ENCODE measurements around the gene IFIT5. TPM values are rescaled to one million over a fixed set of nuclear protein-coding genes. Genes with fewer than 3 reads are reported as not detected.
"Not testable (repeated sequence)": the region's sequence is repeated elsewhere in the genome, so short reads cannot be mapped to it uniquely, and the experiment has no call there.

IFIT5 gene
- total RNA-seq, 1 donor from 2014 or later = 3.8 TPM

- no peak for DNase-seq (ENCODE audit: low spot score)
- ATAC-seq = no peak
Measured at GRCh38 chr10:89427629-89428028, 13.3 kb downstream of the IFIT5 start.

DNA sequence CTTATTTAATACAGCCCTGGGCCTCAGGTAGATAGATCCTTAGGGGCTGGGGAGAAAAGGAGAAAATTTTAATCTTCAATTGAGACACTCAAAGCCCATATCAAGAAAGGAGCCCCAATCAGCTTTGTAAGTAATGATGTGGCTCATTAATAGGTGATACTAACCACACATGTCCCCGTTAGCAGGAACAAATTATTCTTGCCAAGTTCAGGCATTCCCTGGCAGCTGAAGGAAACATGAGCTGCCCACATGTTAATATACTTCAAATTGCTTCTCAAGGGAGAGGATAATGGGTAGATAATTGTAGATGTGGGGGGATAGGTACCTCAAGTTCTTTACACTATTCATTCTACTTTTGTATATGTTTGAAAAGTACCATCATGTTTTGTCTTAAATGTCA lies 14.5 kb downstream of the IFIT5 start:
- ATAC-seq (no peak), DNase-seq (ENCODE audit: low spot score) (no peak)

- no peak for DNase-seq (ENCODE audit: low spot score)
- ATAC-seq = peak; percentile 44
Measured at GRCh38 chr10:89431977-89432376, 17.6 kb downstream of the IFIT5 start.

DNA sequence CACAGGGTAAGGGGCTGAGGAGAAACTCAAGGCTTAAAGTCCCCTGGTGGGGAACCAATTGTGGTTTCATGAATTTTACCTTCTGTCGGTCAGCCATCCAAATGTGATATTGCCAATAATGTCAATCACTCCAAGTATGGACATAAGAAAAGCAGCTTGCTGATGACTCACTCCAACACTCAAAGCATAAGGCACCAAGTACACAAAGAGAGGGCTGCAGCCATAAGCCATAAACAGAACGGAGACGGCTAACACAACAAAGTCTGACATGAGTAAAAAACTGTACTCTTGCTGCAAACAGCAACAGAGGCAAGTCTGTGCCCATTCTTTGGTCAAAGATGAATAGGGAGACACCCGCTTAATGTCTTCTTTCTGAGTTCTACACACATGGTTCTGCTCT lies 24.2 kb downstream of the IFIT5 start:
- DNase-seq (ENCODE audit: low spot score) = no peak
- no peak for ATAC-seq

DNA sequence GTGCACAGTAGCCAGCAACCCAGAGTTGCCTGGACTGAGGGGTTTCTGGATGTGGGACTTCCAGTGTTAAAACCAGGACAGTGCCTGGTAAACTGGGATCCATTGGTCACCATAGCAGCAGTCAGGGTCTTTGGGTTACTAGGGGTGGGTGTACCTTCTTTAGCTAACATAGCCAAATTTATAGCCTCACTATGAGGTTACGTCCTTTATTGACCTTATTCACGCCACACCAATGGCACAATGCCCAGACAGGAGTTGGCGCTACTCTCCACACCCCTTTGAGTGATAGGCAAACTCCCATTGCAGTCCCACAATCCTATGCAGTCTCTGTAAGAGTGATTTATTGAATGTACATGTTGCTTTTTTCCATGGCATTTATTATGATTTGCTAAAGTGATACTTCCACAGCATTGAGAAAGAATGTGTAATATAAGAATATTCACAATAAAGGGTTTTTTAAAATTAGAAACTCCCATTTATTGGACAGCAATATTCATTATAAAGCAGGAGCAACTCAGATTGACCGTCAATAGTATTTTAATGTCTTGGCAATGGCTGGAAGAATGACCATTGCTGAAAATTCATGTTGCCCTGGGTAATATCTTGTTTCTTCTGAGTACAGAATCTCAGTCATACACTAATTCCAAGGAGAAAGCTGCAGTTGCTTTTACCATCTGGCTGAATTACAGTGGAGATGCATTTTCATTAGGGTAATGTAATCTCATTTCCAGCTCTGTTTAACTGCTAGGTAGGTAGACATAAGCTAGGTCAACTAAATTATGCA lies 26.1 kb downstream of the IFIT5 start:
- ATAC-seq = peak; percentile 99
- peak; percentile 75 for DNase-seq (ENCODE audit: low spot score)

GRCh38 chr10:89442289-89442688 lies 27.9 kb downstream of the IFIT5 start:
- DNase-seq (ENCODE audit: low spot score) = no peak
- no peak for ATAC-seq

DNA sequence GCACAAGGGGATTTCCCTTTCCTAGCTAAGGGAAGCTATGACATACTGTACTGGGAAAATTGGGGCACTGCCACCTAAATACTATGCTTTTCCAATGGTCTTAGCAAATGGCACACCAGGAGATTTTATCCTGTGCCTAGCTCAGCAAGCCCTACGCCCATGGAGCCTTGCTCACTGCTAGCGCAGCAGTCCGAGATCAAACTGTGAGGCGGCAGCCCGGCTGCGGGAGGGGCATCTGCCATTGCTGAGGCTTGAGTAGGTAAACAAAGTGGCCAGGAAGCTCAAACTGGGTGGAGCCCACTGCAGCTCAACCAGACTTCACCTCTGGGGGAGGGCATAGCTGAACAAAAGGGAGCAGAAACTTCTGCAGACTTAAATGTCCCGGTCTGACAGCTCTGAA lies 30.5 kb downstream of the IFIT5 start:
- DNase-seq (ENCODE audit: low spot score) = not testable (repeated sequence)

DNA sequence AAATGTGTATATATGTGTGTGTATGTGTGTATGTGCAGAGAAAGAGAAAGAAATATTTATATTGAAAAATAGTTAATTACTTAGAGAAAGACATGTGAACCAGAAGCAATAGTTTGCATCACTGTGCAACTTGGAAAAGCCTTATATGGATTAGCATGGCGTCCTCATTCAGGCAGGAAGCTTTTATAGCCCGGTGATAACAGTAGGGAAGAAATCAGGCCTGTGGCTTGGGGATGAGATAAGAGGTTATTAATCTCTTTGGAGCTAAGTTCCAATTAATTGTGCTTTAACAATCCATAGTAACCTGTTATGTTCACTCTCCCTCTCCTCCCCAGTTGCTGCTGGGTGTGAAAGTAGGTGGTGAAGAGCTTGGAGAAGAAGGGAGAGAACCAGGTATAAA lies 36.5 kb downstream of the IFIT5 start:
- DNase-seq (ENCODE audit: low spot score) = no peak
- ATAC-seq = no peak

More for the DNA sequence above, 30.5 kb downstream of the IFIT5 start:
- ATAC-seq = not testable (repeated sequence)

DNA sequence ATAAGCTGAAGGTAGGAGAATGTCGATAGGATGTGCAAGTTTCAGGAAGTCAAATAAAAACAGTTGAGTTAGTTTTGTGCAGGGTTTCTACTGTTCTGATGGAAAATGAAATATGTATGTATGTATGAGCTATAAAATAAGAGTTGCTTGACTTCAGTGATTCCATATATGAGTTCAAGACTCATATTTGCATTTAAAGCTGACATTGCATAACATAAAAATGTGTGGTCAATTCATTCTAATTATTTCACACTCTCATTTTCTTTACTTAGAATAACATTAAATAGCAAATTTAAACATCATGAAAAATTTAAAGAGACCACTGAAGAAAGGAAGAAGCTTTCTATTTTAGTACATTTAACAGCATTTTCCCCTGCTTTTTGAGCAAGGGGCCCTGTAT lies 37.8 kb downstream of the IFIT5 start:
- DNase-seq (ENCODE audit: low spot score) (no peak), ATAC-seq (no peak)

DNA sequence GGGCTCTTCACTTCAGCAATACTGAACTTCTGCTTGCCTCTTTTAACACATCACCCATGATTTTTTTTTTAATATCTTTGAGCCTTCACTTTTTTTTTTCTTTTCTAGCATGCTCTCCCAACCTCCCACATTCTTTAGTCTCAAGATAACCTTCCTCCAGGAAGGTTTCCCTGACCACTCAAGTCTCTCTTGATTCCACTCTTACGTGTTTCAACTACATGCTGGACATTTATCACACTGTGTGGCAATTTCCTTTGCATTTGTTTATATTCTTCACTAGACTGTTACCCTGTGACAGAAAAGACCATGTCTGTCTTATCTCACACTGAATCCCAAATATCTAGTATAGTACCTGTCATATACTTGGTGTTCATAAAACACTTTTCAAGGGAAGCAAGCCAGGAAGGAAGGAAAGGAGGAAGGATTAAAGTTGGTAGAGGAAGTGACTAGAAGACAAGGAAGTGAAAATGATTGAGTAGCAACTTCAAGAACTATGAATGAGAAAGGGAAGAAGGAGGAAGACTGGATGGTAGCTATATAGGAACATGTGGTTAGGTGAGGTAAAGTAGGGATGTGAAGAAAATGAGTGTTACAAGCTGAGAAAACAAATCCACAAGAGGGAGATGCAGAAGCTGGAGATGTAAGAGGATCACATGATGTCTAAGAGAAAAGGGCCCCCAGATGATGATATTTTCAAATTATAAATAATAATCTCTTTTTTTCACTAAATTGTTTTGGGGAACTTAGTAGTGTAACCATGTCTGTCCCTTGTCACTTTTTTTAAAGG lies 40.4 kb downstream of the IFIT5 start:
- no peak for ATAC-seq
- DNase-seq (ENCODE audit: low spot score) = no peak

DNA sequence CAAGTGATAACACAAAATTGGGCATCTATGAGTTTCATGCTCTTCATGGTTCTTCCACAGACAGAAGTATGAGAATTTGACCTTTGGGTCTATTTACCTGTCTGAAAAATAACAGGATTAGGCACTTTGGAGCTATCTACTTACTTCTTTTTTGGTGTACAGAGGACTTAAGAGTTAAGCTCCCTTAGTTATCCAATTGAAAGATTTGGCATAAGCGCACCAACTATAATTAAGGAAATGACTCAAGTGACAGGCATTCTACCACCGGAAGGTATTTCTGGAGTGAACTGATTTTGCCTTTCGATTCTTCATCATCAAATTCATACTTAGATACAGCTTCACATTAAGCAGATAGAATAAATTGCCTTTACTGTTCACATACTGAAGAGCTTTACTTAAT lies 43.9 kb downstream of the IFIT5 start:
- no peak for DNase-seq (ENCODE audit: low spot score)
- ATAC-seq = no peak

GRCh38 chr10:89458784-89459183 lies 44.4 kb downstream of the IFIT5 start:
- DNase-seq (ENCODE audit: low spot score) (no peak), ATAC-seq (no peak)

DNA sequence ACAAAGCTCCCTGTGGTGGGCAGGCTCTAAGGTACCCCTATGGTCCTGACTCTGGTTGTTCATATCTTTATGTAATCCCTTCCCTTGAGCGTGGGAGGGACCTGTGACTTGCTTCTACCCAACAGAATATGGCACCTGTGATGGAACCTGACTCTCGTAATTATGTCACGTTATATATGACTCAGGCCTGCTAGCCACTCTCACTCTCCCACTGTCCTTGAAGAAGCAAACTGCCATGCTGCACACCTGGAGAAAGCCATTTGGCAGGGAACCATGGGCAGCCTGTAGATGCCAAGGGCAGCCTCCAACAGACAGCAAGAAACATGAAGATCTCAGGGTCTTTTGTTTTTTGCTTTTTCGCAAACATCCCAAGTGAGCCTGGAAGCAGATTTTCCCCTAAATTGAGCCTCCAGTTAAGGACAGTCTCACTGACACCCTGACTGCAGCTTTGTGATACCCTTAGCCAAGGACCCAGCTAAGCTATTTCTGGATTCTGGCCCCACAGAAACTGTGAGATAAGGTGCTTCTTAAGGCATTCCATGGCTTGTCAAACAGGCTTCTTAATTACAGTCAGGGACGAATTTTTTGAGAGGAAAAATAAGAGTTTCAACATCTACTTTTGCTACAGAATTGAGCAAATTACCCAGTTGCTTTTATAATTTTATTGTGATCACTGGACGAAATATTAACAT lies 49.6 kb downstream of the IFIT5 start:
- no peak for DNase-seq (ENCODE audit: low spot score)
- ATAC-seq = no peak

GRCh38 chr10:89465196-89465595 lies 50.8 kb downstream of the IFIT5 start:
- DNase-seq (ENCODE audit: low spot score) (no peak), ATAC-seq (no peak)

GRCh38 chr10:89466599-89467035 lies 52.2 kb downstream of the IFIT5 start:
- peak; percentile 91 for ATAC-seq
- no peak for DNase-seq (ENCODE audit: low spot score)

GRCh38 chr10:89468191-89468965 lies 54.0 kb downstream of the IFIT5 start:
- ATAC-seq (peak; percentile 62), DNase-seq (ENCODE audit: low spot score) (no peak)

DNA sequence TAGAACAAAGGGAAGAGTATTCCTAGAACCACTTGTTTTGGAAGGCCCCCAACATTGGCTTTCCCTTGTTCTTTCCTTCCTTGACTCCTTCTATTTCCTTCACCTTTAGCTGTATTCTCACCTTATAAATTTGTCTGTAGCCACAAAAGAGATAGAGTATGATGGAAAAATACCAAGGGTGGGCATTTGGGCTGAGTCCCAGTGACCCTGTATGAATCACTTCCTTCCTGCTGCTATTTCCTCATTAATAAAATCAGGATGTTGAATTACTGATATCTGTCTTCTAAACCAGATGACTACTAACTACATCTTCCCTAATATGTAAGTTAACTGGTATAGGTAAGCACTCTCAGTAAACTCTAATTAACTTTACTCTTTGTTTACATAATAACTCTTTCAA lies 55.1 kb downstream of the IFIT5 start:
- no peak for DNase-seq (ENCODE audit: low spot score)

More for the DNA sequence above, 55.1 kb downstream of the IFIT5 start:
- no peak for ATAC-seq

All from left lobe of liver (tissue), 2 donors.